BLaER1 treated with 17β-estradiol and CSF1 and Interleukin-3, amounts not matched to agents 10 nM and 100 nM (cell line): ENCODE results near the gene NACAD.

ENCODE experiments used
- H3K27ac ChIP-seq, 11 experiments: shearing (Covaris generic); formaldehyde crosslinking; 2 replicates each; pipeline ENCODE4 v1.8.1; 2022
- H3K27me3 ChIP-seq, 11 experiments: shearing (Covaris generic); formaldehyde crosslinking; 2 replicates each; pipeline ENCODE4 v1.8.1; 2022
- H3K36me3 ChIP-seq, 11 experiments: shearing (Covaris generic); formaldehyde crosslinking; 2 replicates each; pipeline ENCODE4 v1.8.1; 2022
- H3K4me1 ChIP-seq, 10 experiments: shearing (Covaris generic); formaldehyde crosslinking; 2 replicates each; pipeline ENCODE4 v1.8.1; 2022
- H3K4me2 ChIP-seq, 11 experiments: shearing (Covaris generic); formaldehyde crosslinking; 2 replicates each; pipeline ENCODE4 v1.8.1; 2022
- H3K4me3 ChIP-seq, 10 experiments: shearing (Covaris generic); formaldehyde crosslinking; 2 replicates each; pipeline ENCODE4 v1.8.1; 2022
- H3K9ac ChIP-seq, 11 experiments: shearing (Covaris generic); formaldehyde crosslinking; 2 replicates each; pipeline ENCODE4 v1.8.1; 2022
- H3K9me3 ChIP-seq, 11 experiments: shearing (Covaris generic); formaldehyde crosslinking; replicated peaks in 1 of 11; 2 replicates each; pipeline ENCODE4 v1.8.1; 2022
- H4K20me1 ChIP-seq, 11 experiments: shearing (Covaris generic); formaldehyde crosslinking; 2 replicates each; pipeline ENCODE4 v1.8.1; 2022
- Cebpa-rat ChIP-seq, 11 experiments: shearing (Covaris generic); IDR thresholded peaks; 2 replicates each; pipeline ENCODE4 v1.8.1; 2022

The NACAD gene

DNA sequence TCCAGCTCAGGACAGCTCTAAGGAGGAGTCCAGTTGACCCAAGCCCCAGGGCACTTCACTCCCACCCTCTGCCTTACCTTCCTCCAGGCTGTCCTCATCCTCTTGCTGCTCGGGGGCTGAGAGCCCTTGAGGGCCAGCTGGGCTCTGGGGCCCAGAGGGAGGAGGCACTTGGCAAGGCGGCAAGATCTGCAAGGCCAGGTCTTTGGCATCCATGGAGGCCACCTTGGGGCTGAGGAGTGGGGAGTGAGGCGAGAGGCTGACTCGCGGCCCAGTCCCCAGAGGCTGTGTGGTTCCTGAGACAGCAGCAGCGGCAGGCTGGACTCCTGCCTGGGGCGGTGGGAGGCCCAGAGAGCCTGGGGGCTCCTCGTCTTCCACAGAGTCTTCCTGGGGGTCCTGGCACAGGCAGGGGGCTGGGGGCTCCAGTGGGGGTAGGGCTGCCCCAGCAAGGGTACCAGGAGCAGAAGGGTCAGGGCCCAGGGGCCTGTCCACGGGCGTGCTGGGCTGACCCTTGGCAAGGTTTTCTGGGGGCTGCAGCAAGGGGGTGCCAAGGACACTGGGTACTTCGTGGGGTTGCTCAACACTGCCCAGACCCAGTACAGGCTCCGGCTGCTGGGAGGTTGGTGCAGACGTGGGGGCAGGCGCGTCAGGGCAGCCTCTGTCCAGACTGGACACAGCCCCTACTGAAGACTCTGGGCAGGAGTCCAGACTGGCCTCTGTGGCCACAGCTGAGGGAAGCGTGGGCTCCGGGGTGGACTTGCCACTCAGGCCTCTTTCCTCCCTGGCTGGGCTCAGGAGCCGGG, 6.5 kb downstream of the NACAD start:
- Histone ChIP-seq H3K9me3 (no peaks in the 10 kb centered on the region), H3K4me1 (peaks cover 0 to 26% (median 15%) of the 10 kb centered on the region in 10 experiments; a peak in 13 of 20 replicates), H3K9ac (no peak overlapping the region), H3K4me2 (peak overlapping the region in 3 of 11 experiments; percentile 12 to 27 (median 25); a peak in 7 of 22 replicates), H3K4me3 (no peak overlapping the region), H3K27me3 (no peaks in the 10 kb centered on the region), H3K27ac (peak overlapping the region in 1 of 11 experiments; percentile 11; a peak in 1 of 22 replicates), H3K36me3 (peaks cover 5 to 14% (median 8%) of the 10 kb centered on the region in 11 experiments; a peak in 17 of 22 replicates), H4K20me1 (peaks cover 0 to 36% (median under 1%) of the 10 kb centered on the region in 11 experiments; a peak in 9 of 22 replicates)
- no peak for TF ChIP-seq Cebpa-rat (IDR thresholded peaks at IDR 0.05)

DNA sequence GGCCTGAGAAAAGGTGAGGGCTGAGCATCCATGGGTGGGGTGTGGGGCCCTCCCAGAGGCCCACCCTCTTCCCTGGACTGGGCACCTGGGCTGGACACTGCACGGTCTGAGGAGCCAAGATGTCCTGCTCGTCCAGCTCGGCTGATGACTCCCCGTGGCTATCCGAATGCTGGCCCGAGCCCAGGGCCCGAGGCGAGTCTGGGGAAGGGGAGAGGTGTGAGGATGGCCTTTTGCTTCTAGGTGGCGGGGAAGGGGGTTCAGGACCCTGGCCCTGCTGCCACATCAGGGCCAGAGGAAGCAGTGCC, 7.1 kb downstream of the NACAD start:
- H3K27me3 ChIP-seq: no peaks in the 10 kb centered on the region
- peaks cover 0 to 41% (median 5%) of the 10 kb centered on the region in 11 experiments; a peak in 9 of 22 replicates for H4K20me1 ChIP-seq
- peaks cover 11 to 20% (median 13%) of the 10 kb centered on the region in 11 experiments; a peak in 18 of 22 replicates for H3K36me3 ChIP-seq
- TF ChIP-seq Cebpa-rat (IDR thresholded peaks at IDR 0.05): no peak
- no peak overlapping the region for H3K4me3 ChIP-seq
- H3K9ac ChIP-seq: no peak overlapping the region
- peaks cover 0 to 26% (median 15%) of the 10 kb centered on the region in 10 experiments; a peak in 13 of 20 replicates for H3K4me1 ChIP-seq
- H3K27ac ChIP-seq: no peak overlapping the region
- peak overlapping the region in 4 of 11 experiments; percentile 2 to 27 (median 18); a peak in 6 of 22 replicates for H3K4me2 ChIP-seq
- no peaks in the 10 kb centered on the region for H3K9me3 ChIP-seq

DNA sequence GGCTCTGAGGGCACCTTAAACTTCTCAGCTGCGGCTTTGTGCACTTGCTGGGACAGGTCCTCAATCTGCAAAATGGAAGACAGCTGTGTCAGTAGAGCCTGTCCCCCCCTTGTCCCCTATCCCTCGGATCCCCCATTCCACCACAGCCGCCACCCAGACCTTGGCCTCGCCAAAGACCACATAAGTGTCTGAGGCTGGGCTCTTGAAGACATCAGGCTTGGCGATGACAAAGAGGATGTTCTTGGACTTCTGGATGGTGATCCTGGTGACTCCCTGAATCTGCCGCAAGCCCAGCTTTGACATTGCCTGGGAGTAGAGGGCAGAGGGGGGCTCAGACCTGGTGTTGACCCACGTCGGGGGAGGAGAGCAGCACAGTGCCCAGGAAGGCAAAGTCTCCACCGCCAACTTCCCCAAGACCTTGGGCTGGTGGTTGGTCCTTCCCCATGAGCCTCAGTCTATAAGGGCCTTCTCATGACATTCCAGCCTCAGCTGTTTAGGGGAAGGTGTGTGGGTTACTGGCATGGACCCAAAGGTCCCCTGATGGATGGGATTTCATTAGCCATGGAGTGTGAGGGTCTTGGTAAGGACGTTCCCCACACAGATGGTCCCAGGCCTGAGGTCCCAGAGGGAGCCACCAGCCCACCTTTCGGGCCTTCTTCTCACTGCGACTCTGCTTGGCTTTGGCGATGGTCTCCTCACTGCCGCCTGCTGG, 7.7 kb downstream of the NACAD start:
- H3K4me3 ChIP-seq: no peak overlapping the region
- no peak for TF ChIP-seq Cebpa-rat (IDR thresholded peaks at IDR 0.05)

DNA sequence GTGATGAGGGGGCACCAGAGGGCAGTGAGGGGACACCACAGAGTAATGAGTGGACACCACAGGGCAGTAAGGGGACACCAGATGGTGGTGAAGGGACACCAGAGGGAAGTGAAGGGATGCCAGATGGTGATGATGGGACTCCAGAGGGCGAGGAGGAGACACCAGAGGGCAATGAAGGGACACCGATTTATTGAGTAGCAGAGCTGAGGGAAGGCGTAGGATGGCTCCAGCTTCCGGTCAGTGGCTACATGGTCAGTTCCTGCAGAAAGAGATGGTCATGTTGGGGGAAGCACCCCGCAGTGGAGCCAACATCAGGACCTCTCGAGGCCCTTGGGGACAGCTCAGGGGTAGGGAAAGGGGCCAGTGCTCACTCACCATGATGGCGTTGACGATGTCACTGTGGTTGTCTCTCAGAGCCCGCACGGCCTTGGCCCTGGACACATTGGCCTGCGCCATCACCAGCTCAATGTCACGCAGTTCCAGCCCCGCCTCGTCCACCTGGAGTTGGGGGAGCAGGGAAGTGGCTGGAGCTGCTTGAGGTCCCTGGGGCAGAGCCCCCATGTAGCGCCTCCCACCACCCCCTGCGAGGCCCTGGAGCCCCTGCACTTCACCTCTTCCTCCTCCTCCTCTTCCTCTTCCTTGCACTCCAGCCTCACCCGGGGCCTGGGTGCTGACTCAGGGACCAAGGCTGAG, 8.4 kb downstream of the NACAD start:
- peaks cover 0 to 26% (median 16%) of the 10 kb centered on the region in 10 experiments; a peak in 15 of 20 replicates for H3K4me1 ChIP-seq
- no peak for TF ChIP-seq Cebpa-rat (IDR thresholded peaks at IDR 0.05)
- H3K27ac ChIP-seq: no peak overlapping the region
- H4K20me1 ChIP-seq: peaks cover 10 to 48% (median 17%) of the 10 kb centered on the region in 11 experiments; a peak in 17 of 22 replicates
- peaks cover 23 to 31% (median 24%) of the 10 kb centered on the region in 11 experiments for H3K36me3 ChIP-seq
- H3K4me3 ChIP-seq: no peak overlapping the region
- H3K9ac ChIP-seq: no peak overlapping the region
- H3K4me2 ChIP-seq: peak overlapping the region in 4 of 11 experiments; percentile 1 to 50 (median 43); a peak in 6 of 22 replicates
- no peaks in the 10 kb centered on the region for H3K27me3 ChIP-seq
- no peaks in the 10 kb centered on the region for H3K9me3 ChIP-seq

More for the DNA sequence above, 7.7 kb downstream of the NACAD start:
- H3K4me2 ChIP-seq: peak overlapping the region in 5 of 11 experiments; percentile 2 to 50 (median 42); a peak in 4 of 22 replicates
- H3K36me3 ChIP-seq: peaks cover 16 to 24% (median 17%) of the 10 kb centered on the region in 11 experiments
- peaks cover 3 to 46% (median 10%) of the 10 kb centered on the region in 11 experiments; a peak in 16 of 22 replicates for H4K20me1 ChIP-seq
- H3K27ac ChIP-seq: no peak overlapping the region
- no peaks in the 10 kb centered on the region for H3K9me3 ChIP-seq
- no peaks in the 10 kb centered on the region for H3K27me3 ChIP-seq
- peaks cover 0 to 26% (median 17%) of the 10 kb centered on the region in 10 experiments; a peak in 15 of 20 replicates for H3K4me1 ChIP-seq
- no peak overlapping the region for H3K9ac ChIP-seq

DNA sequence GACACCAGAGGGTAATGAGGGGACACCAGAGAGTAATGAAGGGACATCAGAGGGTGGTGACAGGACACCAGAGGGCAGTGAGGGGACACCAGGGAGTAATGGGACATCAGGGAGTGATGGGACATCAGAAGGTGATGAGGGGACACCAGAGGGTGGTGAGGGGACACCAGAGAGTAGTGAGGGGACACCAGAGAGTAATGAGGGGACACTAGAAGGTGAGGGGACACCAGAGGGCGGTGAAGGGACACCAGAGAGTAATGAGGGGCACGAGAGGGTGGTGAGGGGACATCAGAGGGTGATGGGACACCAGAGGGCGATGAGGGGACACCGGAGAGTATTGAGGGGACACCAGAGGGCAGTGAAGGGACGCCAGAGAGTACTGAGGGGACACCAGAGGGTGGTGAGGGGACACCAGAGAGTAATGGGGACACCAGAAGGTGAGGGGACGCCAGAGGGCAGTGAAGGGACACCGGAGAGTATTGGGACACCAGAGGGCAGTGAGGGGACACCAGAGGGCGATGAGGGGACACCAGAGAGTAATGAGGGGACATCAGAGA, 10.6 kb downstream of the NACAD start:
- Histone ChIP-seq H3K9ac (no peak overlapping the region; a peak in 1 of 22 replicates), H3K27me3 (no peaks in the 10 kb centered on the region), H3K4me1 (peaks cover 0 to 26% (median 14%) of the 10 kb centered on the region in 10 experiments; a peak in 15 of 20 replicates), H4K20me1 (peaks cover 19 to 71% (median 38%) of the 10 kb centered on the region in 11 experiments; a peak in 20 of 22 replicates), H3K27ac (no peak overlapping the region), H3K4me3 (no peak overlapping the region), H3K36me3 (peaks cover 45 to 53% (median 46%) of the 10 kb centered on the region in 11 experiments), H3K9me3 (no peaks in the 10 kb centered on the region), H3K4me2 (no peak overlapping the region; a peak in 1 of 22 replicates)
- no peak for TF ChIP-seq Cebpa-rat (IDR thresholded peaks at IDR 0.05)

DNA sequence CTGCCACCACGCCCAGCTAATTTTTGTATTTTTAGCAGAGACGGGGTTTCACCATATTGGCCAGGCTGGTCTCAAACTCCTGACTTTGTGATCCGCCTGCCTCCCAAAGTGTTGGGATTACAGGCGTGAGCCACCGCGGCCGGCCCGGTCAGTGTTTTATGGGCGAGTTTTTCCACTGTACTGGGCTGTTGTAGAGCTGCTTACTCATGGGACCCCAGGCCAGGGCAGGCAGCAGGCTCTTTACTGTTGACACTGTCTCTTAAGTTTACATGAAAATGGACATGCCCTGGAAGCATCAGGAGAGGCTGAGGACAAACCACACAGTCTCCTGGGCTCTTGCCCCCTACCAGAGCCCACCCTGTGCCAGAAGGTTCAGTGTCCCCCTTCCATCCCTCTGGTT, 11.2 kb downstream of the NACAD start:
- no peak overlapping the region for H3K4me3 ChIP-seq
- H3K36me3 ChIP-seq: peaks cover 51 to 60% (median 53%) of the 10 kb centered on the region in 11 experiments

DNA sequence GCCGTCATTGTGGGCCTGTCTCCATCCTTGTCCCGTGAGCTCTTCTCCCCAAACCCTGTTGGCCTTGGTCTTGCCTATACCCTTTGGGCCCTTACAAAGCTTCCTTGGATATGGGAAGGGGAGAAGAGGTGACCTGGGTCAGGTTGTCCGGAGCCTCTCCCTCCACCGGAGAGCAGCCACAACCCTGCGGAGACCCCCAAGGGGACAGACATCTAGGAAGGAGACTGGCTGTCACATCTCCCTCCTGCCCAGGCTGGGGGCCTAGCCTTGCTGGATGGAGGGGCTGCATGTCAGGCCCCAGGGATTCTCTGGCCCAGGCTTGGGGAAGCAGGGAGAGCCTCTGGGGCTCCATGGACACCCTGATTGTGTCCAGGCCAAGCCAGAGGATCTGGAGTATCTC, 11.8 kb downstream of the NACAD start:
- Histone ChIP-seq H3K4me3 (no peak overlapping the region), H3K27ac (peak overlapping the region in 1 of 11 experiments; percentile 36; a peak in 1 of 22 replicates), H3K4me1 (peaks cover 0 to 28% (median 11%) of the 10 kb centered on the region in 10 experiments; a peak in 15 of 20 replicates), H4K20me1 (peaks cover 19 to 83% (median 51%) of the 10 kb centered on the region in 11 experiments; a peak in 20 of 22 replicates), H3K4me2 (no peak overlapping the region), H3K9ac (no peak overlapping the region), H3K27me3 (no peaks in the 10 kb centered on the region), H3K36me3 (peaks cover 57 to 66% (median 59%) of the 10 kb centered on the region in 11 experiments), H3K9me3 (no peaks in the 10 kb centered on the region)
- no peak for TF ChIP-seq Cebpa-rat (IDR thresholded peaks at IDR 0.05)

More for the DNA sequence above, 11.2 kb downstream of the NACAD start:
- no peaks in the 10 kb centered on the region for H3K9me3 ChIP-seq
- peaks cover 0 to 26% (median 14%) of the 10 kb centered on the region in 10 experiments; a peak in 15 of 20 replicates for H3K4me1 ChIP-seq
- H3K27ac ChIP-seq: 0 out of 22 replicates have a peak overlapping the region, but pooled peaks of 1 of the 11 experiments have one; percentile 21
- H4K20me1 ChIP-seq: peaks cover 19 to 77% (median 45%) of the 10 kb centered on the region in 11 experiments; a peak in 20 of 22 replicates
- no peak overlapping the region for H3K4me2 ChIP-seq
- no peaks in the 10 kb centered on the region for H3K27me3 ChIP-seq
- TF ChIP-seq Cebpa-rat (IDR thresholded peaks at IDR 0.05): no peak
- H3K9ac ChIP-seq: no peak overlapping the region; a peak in 1 of 22 replicates
